Measurements from ENCODE around the gene OVOL2. TPM values are rescaled to one million over a fixed set of nuclear protein-coding genes. Genes with fewer than 3 reads are reported as not detected.
"Not testable (repeated sequence)": the region's sequence is repeated elsewhere in the genome, so short reads cannot be mapped to it uniquely, and the experiment has no call there.

The OVOL2 gene
- total RNA-seq, 1 donor from 2014 or later = not detected

GRCh38 chr20:18058661-18059467 lies 1.1 kb upstream of the OVOL2 start:
- DNase-seq (ENCODE audit: low read depth, low spot score) = no peak

GRCh38 chr20:18057994-18058349 lies 256 bp upstream of the OVOL2 start:
- DNase-seq (ENCODE audit: low read depth, low spot score) = no peak

- DNase-seq (ENCODE audit: low read depth, low spot score) = no peak
Measured at GRCh38 chr20:18056174-18057100, 1.3 kb downstream of the OVOL2 start.

GRCh38 chr20:18055261-18055660 lies 2.5 kb downstream of the OVOL2 start:
- DNase-seq (ENCODE audit: low read depth, low spot score) = no peak

- DNase-seq (ENCODE audit: low read depth, low spot score) = no peak
Measured at GRCh38 chr20:18052856-18053255, 4.9 kb downstream of the OVOL2 start.

- no peak for DNase-seq (ENCODE audit: low read depth, low spot score)
Measured at GRCh38 chr20:18050628-18051027, 7.1 kb downstream of the OVOL2 start.

GRCh38 chr20:18048176-18048575 lies 9.5 kb downstream of the OVOL2 start:
- no peak for DNase-seq (ENCODE audit: low read depth, low spot score)

- DNase-seq (ENCODE audit: low read depth, low spot score) = no peak
Measured at GRCh38 chr20:18046535-18046934, 11.2 kb downstream of the OVOL2 start.

GRCh38 chr20:18042229-18042628 lies 15.5 kb downstream of the OVOL2 start:
- no peak for DNase-seq (ENCODE audit: low read depth, low spot score)

- DNase-seq (ENCODE audit: low read depth, low spot score) = no peak
Measured at GRCh38 chr20:18041462-18041861, 16.3 kb downstream of the OVOL2 start.

GRCh38 chr20:18039063-18039462 lies 18.7 kb downstream of the OVOL2 start:
- no peak for DNase-seq (ENCODE audit: low read depth, low spot score)

- DNase-seq (ENCODE audit: low read depth, low spot score) = no peak
Measured at GRCh38 chr20:18034039-18034438, 23.7 kb downstream of the OVOL2 start.

- DNase-seq (ENCODE audit: low read depth, low spot score) = no peak
Measured at GRCh38 chr20:18032977-18033892, 24.5 kb downstream of the OVOL2 start.

GRCh38 chr20:18031888-18032509 lies 25.7 kb downstream of the OVOL2 start:
- DNase-seq (ENCODE audit: low read depth, low spot score) = no peak

- no peak for DNase-seq (ENCODE audit: low read depth, low spot score)
Measured at GRCh38 chr20:18031050-18031449, 26.7 kb downstream of the OVOL2 start.

GRCh38 chr20:18030020-18030419 lies 27.7 kb downstream of the OVOL2 start:
- no peak for DNase-seq (ENCODE audit: low read depth, low spot score)

GRCh38 chr20:18027011-18027410 lies 30.7 kb downstream of the OVOL2 start:
- DNase-seq (ENCODE audit: low read depth, low spot score) = not testable (repeated sequence)

GRCh38 chr20:18024606-18025127 lies 33.0 kb downstream of the OVOL2 start:
- DNase-seq (ENCODE audit: low read depth, low spot score) = no peak

GRCh38 chr20:18020931-18021330 lies 36.8 kb downstream of the OVOL2 start:
- no peak for DNase-seq (ENCODE audit: low read depth, low spot score)

- DNase-seq (ENCODE audit: low read depth, low spot score) = no peak
Measured at GRCh38 chr20:18019068-18019467, 38.6 kb downstream of the OVOL2 start.

GRCh38 chr20:18018100-18018499 lies 39.6 kb downstream of the OVOL2 start:
- DNase-seq (ENCODE audit: low read depth, low spot score) = no peak

All from pulmonary artery endothelial cell (primary cell).